Pons (tissue), 1 donor: ENCODE measurements around the gene PGA4.
"Not testable (repeated sequence)": the region's sequence is repeated elsewhere in the genome, so short reads cannot be mapped to it uniquely, and the experiment has no call there.

Experiments
- DNase-seq: peaks from one replicate; pipeline ENCODE4 v3.0.0-alpha.2; 2016; ENCODE audit warnings: low spot score

The PGA4 gene

GRCh38 chr11:61204502-61205059 is 17.6 kb upstream of the PGA4 start:
- DNase-seq, result not testable (repeated sequence)

GRCh38 chr11:61207636-61208310 is 14.4 kb upstream of the PGA4 start:
- not testable (repeated sequence) for DNase-seq

GRCh38 chr11:61210629-61211028 is 11.5 kb upstream of the PGA4 start:
- not testable (repeated sequence) for DNase-seq

GRCh38 chr11:61211327-61211952 is 10.7 kb upstream of the PGA4 start:
- DNase-seq, result not testable (repeated sequence)

DNA sequence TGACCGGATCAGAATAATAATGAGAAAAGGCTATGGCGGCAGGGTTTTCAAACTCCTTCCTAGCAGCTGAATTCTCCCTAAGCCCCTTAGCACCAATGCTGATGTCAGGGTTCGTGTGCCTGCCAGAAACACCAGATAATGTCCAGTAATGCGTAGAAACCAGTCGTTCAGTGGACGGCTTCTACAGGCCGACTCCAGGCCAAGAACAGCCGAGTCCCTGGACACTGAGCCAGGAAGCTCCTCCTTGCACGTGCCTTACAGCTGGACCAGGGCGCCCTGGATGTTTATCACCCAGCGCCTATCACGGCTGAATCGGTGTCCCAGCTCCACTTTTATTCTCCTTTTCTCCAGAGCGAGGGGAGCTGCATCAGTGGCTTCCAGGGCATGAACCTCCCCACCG is 9.9 kb upstream of the PGA4 start:
- DNase-seq, result not testable (repeated sequence)

DNA sequence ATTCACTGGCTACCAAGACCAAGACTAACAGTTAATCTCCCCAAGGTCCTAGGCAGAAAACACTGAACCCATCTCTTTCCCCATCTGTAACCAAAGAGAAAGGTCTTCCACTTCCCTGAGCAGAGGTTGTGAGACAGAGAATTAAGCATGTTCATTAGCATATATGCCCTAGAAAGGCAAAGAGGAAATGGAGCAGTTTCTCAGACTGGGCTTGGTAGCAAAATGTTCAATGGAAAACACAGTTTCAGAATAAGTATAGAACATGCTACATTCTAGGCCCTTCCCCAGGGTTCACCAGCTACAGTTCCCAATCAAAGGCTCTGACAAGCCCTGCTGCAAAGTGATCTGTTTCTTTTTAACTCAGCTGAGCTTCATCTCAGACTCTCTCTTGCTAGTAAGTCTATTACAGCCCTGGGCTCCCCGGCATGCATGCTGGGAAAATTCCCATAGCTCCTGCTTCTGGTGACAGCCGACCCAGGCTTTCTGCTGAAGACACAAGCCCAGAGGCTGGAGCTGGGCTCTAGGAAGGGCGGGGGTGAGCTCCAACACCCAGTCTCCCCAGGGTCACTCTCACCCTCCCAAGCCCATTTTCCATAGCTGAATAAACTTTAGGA is 8.3 kb upstream of the PGA4 start:
- not testable (repeated sequence) for DNase-seq

DNA sequence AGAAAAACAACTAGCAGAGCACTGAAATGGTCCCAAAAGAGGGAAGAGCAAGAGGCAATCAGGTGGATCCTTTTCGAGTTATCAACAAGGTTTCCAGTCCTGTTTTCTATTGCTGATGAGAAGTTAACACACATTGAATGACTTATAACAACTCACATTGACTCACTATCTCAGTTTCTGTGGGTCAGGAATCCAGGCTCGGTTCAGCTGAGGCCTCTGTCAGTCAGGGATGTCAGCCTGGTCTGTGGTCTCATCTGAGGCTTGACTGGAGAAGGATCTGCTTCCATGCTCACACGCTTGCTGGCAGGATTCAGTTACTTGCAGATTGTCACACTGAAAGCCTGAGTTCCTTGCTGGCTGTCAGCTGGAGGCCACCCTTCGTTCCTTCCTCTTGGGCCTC is 3.8 kb upstream of the PGA4 start:
- DNase-seq, result not testable (repeated sequence)

GRCh38 chr11:61219016-61219415 is 3.1 kb upstream of the PGA4 start:
- DNase-seq, result not testable (repeated sequence)

- DNase-seq, result not testable (repeated sequence)
Observed at GRCh38 chr11:61222692-61223091, 545 bp downstream of the PGA4 start.

GRCh38 chr11:61226457-61227137 is 4.5 kb downstream of the PGA4 start:
- not testable (repeated sequence) for DNase-seq

DNA sequence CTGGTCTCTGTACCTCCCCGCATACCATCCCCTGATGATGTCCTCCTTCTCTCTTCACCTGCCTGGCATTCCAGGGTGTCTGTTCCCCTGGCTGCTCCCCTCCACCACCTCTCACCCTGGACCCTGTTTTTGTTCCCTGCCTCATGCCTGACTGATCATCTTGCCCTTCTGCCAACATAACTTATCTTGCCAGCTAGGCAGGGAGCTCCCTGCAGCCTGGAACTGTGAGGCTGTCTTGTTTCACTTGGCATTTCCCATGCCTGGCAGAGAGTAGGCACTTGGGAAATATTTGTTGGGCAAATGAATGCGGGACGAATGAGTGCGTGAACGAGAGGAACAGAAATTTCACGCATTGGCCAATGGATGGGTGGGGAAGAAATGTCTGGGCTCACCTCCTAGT is 7.3 kb downstream of the PGA4 start:
- DNase-seq, result not testable (repeated sequence)

GRCh38 chr11:61231033-61231432 is 8.9 kb downstream of the PGA4 start:
- DNase-seq, result not testable (repeated sequence)

DNA sequence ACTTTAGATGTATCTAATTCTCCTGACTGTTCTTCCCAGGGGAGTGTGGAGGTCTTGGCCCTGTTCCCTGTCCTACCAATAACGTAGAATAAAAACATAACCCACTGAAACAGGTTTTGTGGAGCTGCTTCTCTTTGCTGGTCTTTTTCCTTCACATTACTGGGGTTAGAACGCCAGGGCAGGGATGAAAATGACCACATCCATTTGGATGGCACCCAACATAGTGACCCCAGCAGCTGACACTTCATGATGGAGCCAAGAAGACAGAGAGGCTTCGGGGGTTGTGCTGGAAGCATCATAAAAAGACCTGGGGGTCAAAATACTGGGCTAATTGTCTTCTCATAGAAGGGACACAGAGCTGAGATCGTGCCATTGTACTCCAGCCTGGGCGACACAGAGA is 9.4 kb downstream of the PGA4 start:
- not testable (repeated sequence) for DNase-seq

- not testable (repeated sequence) for DNase-seq
Observed at GRCh38 chr11:61232548-61233145, 10.5 kb downstream of the PGA4 start.

DNA sequence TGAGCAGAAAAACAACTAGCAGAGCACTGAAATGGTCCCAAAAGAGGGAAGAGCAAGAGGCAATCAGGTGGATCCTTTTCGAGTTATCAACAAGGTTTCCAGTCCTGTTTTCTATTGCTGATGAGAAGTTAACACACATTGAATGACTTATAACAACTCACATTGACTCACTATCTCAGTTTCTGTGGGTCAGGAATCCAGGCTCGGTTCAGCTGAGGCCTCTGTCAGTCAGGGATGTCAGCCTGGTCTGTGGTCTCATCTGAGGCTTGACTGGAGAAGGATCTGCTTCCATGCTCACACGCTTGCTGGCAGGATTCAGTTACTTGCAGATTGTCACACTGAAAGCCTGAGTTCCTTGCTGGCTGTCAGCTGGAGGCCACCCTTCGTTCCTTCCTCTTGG is 15.0 kb downstream of the PGA4 start:
- DNase-seq, result not testable (repeated sequence)

DNA sequence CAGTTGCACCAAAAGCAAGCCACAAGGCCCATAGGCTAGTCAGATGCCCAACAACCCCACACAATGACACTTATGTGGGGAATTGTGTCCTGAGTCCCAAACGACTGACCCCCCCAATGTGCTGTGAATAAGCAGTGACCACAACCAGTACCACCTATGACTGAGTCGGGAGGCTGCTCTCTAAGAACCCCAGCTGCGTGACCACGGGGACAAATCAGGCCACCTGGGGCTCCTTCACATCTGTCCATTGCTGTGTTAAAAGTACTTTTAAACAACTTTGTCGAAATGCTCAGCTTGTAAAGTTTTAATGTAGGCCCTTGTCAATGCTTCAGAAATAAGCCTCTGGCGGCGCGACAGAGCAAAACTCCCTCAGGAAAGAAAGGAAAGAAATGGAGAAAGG is 18.1 kb downstream of the PGA4 start:
- DNase-seq, result not testable (repeated sequence)

- DNase-seq, result not testable (repeated sequence)
Observed at GRCh38 chr11:61240875-61241274, 18.7 kb downstream of the PGA4 start, which contains the start of gene PGA5. Gene PGA5 (plus strand): TSS chr11:61241175. CDS start chr11:61241227, 52 bp downstream.

GRCh38 chr11:61241526-61241925 is 19.4 kb downstream of the PGA4 start:
- not testable (repeated sequence) for DNase-seq

GRCh38 chr11:61245284-61245964 is 23.3 kb downstream of the PGA4 start:
- DNase-seq, result not testable (repeated sequence)

GRCh38 chr11:61248071-61248470 is 25.9 kb downstream of the PGA4 start:
- DNase-seq, result not testable (repeated sequence)

DNA sequence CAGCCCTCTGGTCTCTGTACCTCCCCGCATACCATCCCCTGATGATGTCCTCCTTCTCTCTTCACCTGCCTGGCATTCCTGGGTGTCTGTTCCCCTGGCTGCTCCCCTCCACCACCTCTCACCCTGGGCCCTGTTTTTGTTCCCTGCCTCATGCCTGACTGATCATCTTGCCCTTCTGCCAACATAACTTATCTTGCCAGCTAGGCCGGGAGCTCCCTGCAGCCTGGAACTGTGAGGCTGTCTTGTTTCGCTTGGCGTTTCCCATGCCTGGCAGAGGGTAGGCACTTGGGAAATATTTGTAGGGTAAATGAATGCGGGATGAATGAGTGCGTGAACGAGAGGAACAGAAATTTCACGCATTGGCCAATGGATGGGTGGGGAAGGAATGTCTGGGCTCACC is 27.1 kb downstream of the PGA4 start:
- DNase-seq, result not testable (repeated sequence)
